HG02884 (cell line): ENCODE data around the gene PDE6G.
"Not testable (repeated sequence)": the region's sequence is repeated elsewhere in the genome, so short reads cannot be mapped to it uniquely, and the experiment has no call there.

Experiments used
- ATAC-seq: cut with Tn5 transposase; IDR thresholded peaks from one replicate; pipeline ENCODE4 v1.9.1; 2021; ENCODE audit warnings: mild to moderate bottlenecking, moderate library complexity; ENCODE audit not compliant: unreplicated experiment

PDE6G gene

DNA sequence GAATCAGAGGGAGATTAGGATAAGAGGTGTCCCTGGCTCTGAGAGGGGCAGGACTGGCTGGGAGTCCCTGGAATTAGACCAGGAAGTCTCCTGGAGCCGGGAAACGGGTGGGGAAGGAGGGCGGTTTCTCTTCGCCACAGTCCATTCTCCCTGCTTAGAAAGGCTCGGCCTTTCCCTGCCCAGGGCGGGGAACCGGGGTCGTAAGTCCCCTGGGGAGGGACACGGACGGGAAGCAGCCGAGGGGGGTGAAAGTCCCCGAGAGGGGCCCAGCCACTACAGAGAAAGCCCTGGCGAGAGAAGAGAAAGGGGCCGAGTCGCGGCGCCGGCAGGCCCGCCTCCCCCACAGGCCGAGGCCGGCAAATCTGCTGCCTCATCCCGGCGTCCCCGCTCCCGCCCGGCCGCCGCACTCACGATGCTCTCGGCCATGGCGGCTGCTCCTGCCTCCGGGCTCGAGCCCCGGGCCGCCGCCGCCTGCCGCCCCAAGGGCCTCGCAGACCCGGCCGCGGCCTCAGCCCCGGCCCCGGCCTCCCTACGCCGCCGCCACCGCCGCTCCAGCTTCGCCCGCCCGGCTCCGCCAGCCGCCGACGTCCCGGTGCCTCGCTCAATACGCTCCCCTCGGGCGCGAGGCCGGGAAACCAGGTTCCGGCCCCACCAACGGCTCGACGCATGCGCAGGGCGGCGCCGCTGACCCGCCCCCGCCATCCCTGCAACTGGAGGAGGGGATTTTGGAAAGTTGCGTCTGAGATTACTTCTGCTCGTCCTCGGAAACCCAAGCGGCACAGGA, 19.6 kb downstream of the PDE6G start, which contains the start of the genes NPLOC4 and TSPAN10:
Gene NPLOC4 (minus strand): TSS at position 608 of the 784 bp plus-strand sequence. CDS start 182 bp downstream, at position 426.
Gene TSPAN10 (plus strand): TSS at position 692 of the 784 bp plus-strand sequence. CDS start 5,217 bp downstream, outside the sequence.
- no peak for ATAC-seq

DNA sequence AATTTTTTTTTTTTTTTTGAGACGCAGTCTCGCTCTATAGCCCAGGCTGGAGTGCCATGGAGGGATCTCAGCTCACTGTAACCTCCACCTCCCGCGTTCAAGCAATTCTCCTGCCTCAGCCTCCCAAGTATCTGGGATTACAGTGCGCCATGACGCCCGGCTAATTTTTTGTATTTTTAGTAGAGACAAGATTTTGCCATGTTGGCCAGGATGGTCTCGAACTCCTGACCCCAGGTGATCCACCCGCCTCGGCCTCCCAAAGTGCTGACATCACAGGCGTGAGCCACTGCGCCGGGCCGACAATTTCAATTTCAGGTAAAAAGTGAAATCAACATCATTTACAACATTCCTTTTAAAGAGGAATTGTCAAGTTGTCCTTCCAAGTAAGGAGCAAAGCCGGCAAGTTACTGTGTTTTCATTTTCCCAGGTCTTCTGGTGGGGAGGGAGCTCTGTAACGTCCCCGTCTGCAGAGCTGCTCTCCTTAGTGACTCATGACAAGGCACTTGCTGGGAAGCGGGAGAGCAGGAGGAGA, 20.3 kb downstream of the PDE6G start:
- ATAC-seq, result no peak

DNA sequence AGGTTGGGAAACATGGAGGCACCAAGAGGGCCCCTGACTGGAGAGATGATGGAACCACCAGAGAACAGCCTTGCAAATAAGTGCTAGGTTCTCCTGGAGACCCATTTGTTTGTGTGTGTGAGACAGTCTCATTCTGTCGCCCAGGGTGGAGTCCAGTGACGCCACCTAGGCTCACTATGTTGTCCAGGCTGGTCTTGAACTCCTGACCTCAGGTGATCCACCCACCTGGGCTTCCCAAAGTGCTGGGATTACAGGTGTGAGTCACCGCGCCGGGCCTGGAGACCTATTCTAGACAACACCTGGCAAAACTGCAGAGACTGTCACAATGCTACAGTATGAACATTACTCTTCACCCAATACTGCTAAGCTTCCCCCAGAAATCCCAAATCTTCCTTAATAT, 20.9 kb downstream of the PDE6G start:
- ATAC-seq, result no peak

DNA sequence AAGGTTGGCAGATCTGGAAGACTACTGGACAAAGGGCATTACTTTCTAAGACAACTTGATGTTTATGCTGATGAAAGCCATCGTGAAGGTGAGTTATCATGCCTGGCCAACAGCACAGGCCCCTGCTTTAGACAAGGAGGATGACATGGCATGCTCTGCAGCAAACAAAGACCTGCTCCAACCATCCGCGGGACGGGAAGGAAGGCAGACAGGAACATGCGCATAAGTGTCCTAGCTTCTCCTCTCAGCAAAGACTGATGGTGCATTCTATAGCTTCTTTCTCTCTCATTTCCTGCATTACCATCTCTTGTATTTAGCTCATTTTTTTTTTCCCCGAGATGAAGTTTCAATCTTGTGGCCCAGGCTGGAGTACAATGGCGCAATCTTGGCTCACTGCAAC, 24.9 kb downstream of the PDE6G start:
- ATAC-seq, result no peak

DNA sequence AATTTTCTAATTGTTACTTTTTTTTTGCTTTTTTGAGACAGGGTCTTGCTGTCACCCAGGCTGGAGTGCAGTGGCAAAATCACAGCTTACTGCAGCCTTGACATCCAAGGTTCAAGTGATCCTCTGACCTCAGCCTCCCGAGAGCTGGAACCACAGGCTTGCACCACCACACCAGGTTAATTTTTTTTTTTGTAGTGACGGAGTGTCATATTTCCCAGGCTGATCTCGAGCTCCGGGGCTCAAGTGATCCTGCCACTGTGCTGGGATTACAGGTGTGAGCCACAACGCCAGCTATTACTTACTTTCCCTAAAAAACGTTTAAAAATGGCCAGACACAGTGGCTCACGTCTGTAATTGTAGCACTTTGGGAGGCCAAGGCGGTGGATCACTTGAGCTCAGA, 26.1 kb downstream of the PDE6G start:
- no peak for ATAC-seq

DNA sequence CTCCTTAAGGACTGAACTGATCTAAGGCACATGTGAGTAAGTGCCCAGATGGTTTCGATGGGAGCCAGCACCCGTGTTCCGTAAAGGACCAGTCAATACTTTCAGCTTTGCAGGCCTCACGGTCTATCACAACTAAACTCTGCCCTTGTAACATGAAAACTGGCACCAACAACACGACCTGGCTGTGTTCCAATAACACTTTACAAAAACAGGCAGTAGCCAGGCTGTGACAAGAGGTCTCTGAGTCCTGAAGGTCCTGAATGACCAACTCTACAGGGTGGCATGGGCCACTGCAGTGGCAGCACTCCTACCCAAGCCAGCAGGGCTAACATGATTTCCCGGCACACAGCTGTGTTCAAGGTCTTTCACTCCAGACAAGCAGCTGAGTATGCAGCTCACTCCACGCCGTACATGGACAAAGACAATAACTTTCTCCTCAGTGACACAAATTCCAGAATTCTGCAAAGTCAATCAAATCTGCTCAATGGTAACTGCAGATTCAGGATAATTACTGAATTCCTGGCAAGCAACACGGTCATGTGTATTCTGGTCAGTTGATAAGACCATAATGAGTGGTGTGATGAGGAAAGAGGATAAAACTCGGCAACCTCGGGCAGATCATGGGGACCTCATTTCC, 34.7 kb downstream of the PDE6G start:
- no peak for ATAC-seq

DNA sequence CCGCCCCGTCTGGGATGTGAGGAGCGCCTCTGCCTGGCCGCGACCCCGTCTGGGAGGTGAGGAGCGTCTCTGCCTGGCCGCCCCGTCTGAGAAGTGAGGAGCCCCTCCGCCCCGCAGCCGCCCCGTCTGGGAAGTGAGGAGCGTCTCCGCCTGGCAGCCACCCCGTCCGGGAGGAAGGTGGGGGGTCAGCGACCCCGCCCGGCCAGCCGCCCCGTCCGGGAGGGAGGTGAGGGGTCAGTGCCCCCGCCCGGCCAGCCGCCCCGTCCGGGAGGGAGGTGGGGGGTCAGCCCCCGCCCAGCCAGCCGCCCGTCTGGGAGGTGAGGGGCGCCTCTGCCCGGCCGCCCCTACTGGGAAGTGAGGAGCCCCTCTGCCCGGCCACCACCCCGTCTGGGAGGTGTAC, 38.0 kb downstream of the PDE6G start:
- not testable (repeated sequence) for ATAC-seq

DNA sequence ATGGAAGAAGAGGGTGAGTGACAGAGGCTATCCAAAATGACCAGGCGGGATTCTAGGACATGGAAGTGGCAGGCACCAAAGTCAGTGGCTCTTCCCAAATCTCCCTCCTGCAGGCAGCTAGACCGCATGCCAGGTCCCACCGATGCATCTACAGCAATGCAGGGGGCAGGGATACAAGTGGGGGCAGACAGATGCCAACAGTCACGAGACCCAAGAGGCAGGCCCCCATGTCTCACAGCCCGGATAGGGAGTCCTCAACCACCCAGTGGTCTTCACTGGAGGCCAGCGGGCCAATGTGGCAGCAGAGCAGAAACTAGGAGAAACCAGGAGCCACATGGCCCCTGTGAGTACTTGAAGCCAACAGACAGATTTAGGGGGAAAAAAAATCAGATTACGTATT, 39.5 kb downstream of the PDE6G start:
- ATAC-seq, result no peak

DNA sequence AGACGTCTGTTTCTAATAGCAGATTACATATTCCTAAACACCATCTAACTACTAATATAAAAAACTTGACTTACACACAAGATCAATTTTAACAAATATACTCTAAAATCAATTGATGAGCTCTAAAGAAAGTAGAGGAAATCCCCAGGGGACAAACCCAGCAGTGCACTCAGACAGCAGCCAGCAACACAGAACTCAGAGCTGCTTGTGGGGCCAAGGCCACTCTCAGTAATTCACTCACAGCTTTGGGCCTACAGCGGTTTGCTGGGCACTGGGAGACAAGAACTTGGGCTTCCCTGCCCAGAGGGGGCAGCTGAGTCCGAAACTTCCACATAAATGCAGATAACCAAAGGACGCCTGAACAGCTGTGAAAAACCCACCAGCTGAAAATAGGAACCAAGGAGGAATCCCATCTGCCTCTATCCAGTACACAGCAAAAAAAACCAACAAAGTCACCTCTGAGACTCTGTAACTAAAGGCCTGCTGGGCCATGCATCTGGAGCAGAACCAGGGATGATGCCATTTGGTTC, 40.9 kb downstream of the PDE6G start:
- ATAC-seq, result no peak

DNA sequence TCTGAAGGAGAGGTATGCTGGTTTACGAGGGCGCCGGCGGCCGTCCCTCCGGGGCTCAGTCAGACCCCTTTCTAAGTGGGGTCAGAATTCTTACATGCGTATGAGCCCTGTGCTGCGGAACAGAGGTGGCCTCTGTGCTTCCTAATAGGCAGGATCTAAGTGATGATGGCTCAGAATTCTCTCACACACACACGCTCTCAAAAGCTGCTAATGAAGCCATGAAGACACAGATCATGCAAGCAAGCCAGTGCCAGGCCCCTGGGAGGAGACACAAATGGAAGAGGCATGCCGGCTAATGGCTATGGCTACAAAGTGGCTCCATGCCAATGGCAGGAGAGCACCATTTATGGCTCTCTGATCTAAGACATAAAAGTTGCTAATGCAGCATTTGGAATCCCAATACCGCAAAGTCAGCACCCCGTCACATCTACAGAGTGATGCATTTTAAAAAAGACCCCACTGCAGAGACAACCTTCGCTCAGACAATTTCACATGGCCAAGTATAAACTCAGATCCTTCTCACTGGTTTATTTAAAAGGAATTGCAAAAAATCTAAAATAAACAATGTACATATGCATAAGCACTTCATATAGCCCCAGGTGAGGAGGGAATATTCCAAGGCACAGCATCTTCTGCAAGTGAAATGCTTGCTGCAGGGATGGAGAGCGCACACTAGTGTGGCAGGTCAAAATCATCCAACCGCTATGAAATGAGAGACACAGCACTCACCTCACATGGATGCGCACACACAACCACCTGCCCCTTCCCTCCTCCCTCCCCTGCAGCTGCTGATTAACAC, 44.0 kb downstream of the PDE6G start:
- no peak for ATAC-seq

DNA sequence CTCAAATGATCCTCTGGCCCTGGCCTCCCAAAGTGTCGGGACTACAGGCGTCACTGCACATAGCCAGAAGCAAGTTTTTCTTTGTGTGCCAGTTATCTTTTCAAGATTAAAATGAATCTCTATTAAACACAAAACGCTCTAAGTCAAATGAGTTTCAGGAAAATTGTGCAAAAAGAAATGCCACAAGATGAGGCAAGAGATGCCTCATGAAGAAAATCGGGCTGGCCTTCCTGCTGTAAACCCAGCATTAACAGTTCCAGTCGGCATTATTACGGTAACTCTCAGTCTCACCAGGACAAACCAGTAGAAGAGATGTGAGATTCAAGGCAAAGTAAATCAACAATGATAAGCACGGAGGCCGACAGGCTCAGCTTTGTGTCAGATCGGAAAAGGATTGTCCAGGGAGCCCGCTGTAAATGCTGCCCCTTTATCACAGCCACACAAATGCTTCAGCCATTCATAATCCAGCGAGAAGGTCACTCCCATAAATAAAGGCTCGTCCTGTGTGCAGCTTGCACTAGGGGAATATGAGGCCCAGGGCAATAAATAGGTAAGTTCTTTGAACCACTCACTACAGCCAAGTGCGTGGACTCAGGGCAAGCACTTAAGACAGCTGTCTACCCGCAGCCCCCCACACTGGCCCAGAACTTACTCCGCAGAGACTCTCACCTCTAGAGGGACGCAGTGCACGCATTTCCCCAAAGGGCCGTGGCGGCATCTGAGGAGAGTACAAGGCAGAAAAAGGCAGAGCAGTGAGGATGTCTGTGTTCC, 46.6 kb downstream of the PDE6G start:
- no peak for ATAC-seq

DNA sequence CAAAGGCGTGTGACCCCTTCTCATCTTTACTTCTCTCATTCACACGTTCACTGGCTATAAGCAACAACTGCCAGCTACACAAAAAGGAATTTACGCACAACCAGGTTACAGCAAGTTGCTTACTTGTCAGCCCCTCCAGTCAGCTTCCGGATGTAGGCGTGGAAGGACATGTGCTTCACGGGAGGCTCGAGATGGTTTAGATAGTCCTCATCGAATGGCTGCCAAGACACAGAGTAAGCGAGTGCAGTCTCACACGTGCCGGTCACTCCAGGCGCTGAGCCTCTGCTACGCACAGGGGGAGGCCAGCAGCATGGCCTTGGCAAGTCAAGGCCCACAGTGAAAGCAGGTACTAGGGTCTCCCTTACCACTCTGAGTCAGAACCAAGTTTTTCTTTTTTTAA, 47.7 kb downstream of the PDE6G start:
- ATAC-seq, result no peak

DNA sequence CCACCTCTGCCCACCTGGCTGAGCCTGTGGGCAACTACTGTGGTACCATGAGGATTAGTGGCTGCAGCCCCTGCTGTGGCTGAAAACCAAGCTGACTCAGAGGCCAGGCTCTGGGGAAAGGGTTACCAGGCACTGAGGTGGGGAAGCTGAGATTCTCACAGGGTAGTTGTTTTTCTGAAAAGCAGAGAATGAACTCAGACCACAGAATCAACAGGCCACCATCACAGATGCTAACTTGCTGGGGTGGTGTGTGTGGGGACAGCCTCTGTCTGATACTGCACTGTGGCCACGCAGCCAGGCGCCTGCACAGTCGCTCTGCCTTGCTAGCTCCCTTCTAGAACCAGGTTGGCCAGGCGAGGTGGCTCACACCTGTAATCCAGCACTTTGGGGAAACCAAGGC, 48.3 kb downstream of the PDE6G start:
- no peak for ATAC-seq

DNA sequence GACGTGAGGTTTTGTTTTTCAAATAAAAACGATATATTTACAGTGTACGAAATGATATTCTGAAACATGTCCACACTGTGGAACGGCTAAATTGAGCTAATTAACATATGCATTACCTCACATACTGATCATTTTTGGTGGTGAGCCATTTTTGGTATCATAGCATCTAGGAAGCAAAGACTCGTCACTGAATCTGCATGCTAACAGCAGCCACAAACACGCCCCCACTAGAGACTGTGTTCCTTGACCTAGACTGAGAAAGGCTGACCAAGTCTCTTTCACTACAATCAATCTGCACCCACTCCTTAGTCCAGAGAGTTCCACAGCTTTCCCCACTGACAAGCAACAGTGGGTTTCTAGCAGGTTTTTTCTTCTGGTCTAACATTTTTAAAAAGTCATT, 48.9 kb downstream of the PDE6G start:
- no peak for ATAC-seq

DNA sequence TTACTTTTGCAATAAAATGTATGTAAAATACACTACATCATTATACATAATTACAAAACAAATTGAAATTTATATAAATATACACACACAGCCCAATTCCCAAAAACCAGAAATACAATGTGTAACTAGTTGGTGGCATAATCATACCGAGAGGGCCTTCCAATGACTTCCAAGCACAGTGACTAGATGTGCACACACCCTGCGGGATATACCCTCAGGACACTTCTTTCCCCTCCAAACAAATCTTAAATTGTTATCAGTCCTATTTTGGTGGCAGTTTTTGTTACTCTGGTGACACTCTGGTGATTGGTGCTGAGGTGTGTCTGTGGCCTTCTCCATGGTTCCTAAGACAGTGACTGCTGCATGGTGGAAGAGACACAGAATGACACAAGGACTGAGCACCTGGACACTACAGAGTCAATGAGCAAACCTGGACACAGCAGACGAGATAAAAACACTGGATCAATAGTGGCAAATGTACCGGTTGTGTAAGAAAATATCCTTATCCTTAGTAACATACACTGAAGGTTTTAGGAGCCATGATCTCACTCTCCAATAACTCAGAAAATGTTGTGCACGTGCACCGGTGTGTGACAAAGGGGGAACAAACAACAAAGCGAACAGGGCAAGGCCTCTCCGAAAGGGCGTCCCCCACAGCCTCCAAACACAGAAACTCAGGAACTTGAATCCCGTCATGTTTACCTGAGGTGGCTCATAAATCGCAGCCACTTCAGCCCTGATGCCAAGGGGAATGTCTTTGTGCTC, 52.3 kb downstream of the PDE6G start:
- no peak for ATAC-seq

DNA sequence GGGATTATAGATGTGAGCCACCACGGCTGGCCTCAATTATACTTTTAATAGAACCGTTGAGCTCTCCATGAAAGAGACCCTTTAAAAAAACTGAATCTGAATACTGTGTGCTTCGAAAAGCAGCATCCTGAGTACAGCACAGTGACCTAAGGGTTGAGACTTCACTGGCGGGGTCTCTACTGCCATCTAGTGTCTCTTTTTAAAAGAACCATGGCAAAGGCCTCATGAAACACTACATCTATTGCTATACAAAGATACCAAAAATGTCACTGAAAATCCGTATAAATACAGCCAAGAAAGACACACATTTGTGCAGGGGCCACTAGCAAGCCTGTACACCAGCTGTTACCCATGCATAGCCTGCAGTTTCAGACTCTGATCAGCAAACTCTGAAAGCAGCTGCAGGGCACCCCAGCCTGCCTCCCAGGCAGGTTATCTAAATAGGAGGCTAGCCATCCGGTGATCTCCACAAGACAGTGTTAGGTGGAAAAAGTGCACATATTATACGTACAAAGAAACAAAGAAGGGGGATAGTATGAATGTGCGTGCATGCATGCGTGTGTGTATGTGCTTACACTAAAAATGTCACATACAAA, 54.7 kb downstream of the PDE6G start:
- no peak for ATAC-seq
